Measurements from ENCODE around the gene CCL13.

GRCh38 chr17:34383216-34383615 lies 26.9 kb downstream of the CCL13 start:
- TF ChIP-seq GATA2 (IDR thresholded peaks at IDR 0.05; ENCODE audit: low read depth, low read length) (no peak), GATA3 (IDR thresholded peaks at IDR 0.05; ENCODE audit: low read depth, low read length) (no peak)

Measured in SH-SY5Y (cell line).